HG02884 (cell line): Measurements from ENCODE around the gene ESPNL.

ENCODE experiments used
- ATAC-seq: cut with Tn5 transposase; IDR thresholded peaks from one replicate; pipeline ENCODE4 v1.9.1; 2021; ENCODE audit warnings: mild to moderate bottlenecking, moderate library complexity; ENCODE audit not compliant: unreplicated experiment

ESPNL gene

GRCh38 chr2:238155051-238155760 is 55.1 kb downstream of the ESPNL start:
- no peak for ATAC-seq

- ATAC-seq: no peak
Observed at GRCh38 chr2:238155761-238156694, 55.9 kb downstream of the ESPNL start.

GRCh38 chr2:238157506-238158017 is 57.4 kb downstream of the ESPNL start:
- no peak for ATAC-seq

GRCh38 chr2:238158018-238158508 is 57.9 kb downstream of the ESPNL start:
- ATAC-seq: no peak

GRCh38 chr2:238158509-238159070 is 58.5 kb downstream of the ESPNL start, which contains the start of gene ERFE:
Gene ERFE, plus strand, starts transcription at chr2:238158970. Its CDS starts 38 bp downstream, at chr2:238159008.
- no peak for ATAC-seq

GRCh38 chr2:238159071-238159539 is 59.0 kb downstream of the ESPNL start:
- ATAC-seq: no peak

- ATAC-seq: no peak
Observed at GRCh38 chr2:238159661-238160205, 59.6 kb downstream of the ESPNL start.

GRCh38 chr2:238160206-238161129 is 60.3 kb downstream of the ESPNL start:
- ATAC-seq: no peak

- no peak for ATAC-seq
Observed at GRCh38 chr2:238161291-238162051, 61.3 kb downstream of the ESPNL start.

- ATAC-seq: no peak
Observed at GRCh38 chr2:238162251-238162845, 62.2 kb downstream of the ESPNL start.

- no peak for ATAC-seq
Observed at GRCh38 chr2:238162846-238163441, 62.8 kb downstream of the ESPNL start.

GRCh38 chr2:238163481-238164198 is 63.5 kb downstream of the ESPNL start:
- no peak for ATAC-seq

GRCh38 chr2:238164906-238165287 is 64.8 kb downstream of the ESPNL start:
- ATAC-seq: no peak

- ATAC-seq: no peak
Observed at GRCh38 chr2:238165288-238165921, 65.3 kb downstream of the ESPNL start.

GRCh38 chr2:238166391-238167343 is 66.5 kb downstream of the ESPNL start:
- no peak for ATAC-seq

GRCh38 chr2:238167344-238167715 is 67.2 kb downstream of the ESPNL start:
- ATAC-seq: no peak
